ENCODE measurements around the gene CRABP2.

CRABP2 gene

GRCh38 chr1:156708218-156708661, 2.9 kb upstream of the CRABP2 start:
- no peak for DNase-seq (ENCODE audit: low read depth)

GRCh38 chr1:156707417-156708217, 2.2 kb upstream of the CRABP2 start:
- no peak for DNase-seq (ENCODE audit: low read depth)

- no peak for DNase-seq (ENCODE audit: low read depth)
Measured at GRCh38 chr1:156706657-156707416, 1.5 kb upstream of the CRABP2 start.

- DNase-seq (ENCODE audit: low read depth) = peak; percentile 54
Measured at GRCh38 chr1:156705918-156706656, 704 bp upstream of the CRABP2 start.

GRCh38 chr1:156704930-156705320, 458 bp downstream of the CRABP2 start:
- DNase-seq (ENCODE audit: low read depth) = no peak

GRCh38 chr1:156704166-156704711, 1.1 kb downstream of the CRABP2 start:
- DNase-seq (ENCODE audit: low read depth) = no peak

GRCh38 chr1:156703741-156704140, 1.6 kb downstream of the CRABP2 start:
- no peak for DNase-seq (ENCODE audit: low read depth)

- DNase-seq (ENCODE audit: low read depth) = no peak
Measured at GRCh38 chr1:156703336-156703735, 2.0 kb downstream of the CRABP2 start.

- DNase-seq (ENCODE audit: low read depth) = no peak
Measured at GRCh38 chr1:156700736-156701531, 4.4 kb downstream of the CRABP2 start.

GRCh38 chr1:156698995-156699394, 6.4 kb downstream of the CRABP2 start:
- no peak for DNase-seq (ENCODE audit: low read depth)

GRCh38 chr1:156697481-156697880, 7.9 kb downstream of the CRABP2 start:
- no peak for DNase-seq (ENCODE audit: low read depth)

- DNase-seq (ENCODE audit: low read depth) = no peak
Measured at GRCh38 chr1:156696755-156697154, 8.6 kb downstream of the CRABP2 start.

- no peak for DNase-seq (ENCODE audit: low read depth)
Measured at GRCh38 chr1:156694690-156694962, 10.8 kb downstream of the CRABP2 start.

GRCh38 chr1:156693848-156694689, 11.3 kb downstream of the CRABP2 start:
- DNase-seq (ENCODE audit: low read depth) = no peak

- no peak for DNase-seq (ENCODE audit: low read depth)
Measured at GRCh38 chr1:156692925-156693847, 12.2 kb downstream of the CRABP2 start.

- DNase-seq (ENCODE audit: low read depth) = no peak
Measured at GRCh38 chr1:156692441-156692924, 12.9 kb downstream of the CRABP2 start.

- no peak for DNase-seq (ENCODE audit: low read depth)
Measured at GRCh38 chr1:156691665-156692440, 13.5 kb downstream of the CRABP2 start.

GRCh38 chr1:156691191-156691590, 14.2 kb downstream of the CRABP2 start:
- DNase-seq (ENCODE audit: low read depth) = no peak

GRCh38 chr1:156690675-156691036, 14.7 kb downstream of the CRABP2 start:
- no peak for DNase-seq (ENCODE audit: low read depth)
